ENCODE results near the gene NPNT. TPM values are rescaled to one million over a fixed set of nuclear protein-coding genes. Genes with fewer than 3 reads are reported as not detected.

Gene NPNT
- total RNA-seq, 1 donor from 2014 or later, result under 0.01 TPM

- DNase-seq (ENCODE audit: low read depth in 2 of 2), result no peak
Observed at GRCh38 chr4:105969575-105969974, 74.3 kb downstream of the NPNT start.

GRCh38 chr4:105970371-105970770, 75.1 kb downstream of the NPNT start:
- DNase-seq (ENCODE audit: low read depth in 2 of 2), result no peak

- no peak for DNase-seq (ENCODE audit: low read depth in 2 of 2)
Observed at GRCh38 chr4:105971036-105971435, 75.8 kb downstream of the NPNT start.

- no peak for DNase-seq (ENCODE audit: low read depth in 2 of 2)
Observed at GRCh38 chr4:105972946-105973621, 77.8 kb downstream of the NPNT start.

- no peak for DNase-seq (ENCODE audit: low read depth in 2 of 2)
Observed at GRCh38 chr4:105976915-105977314, 81.6 kb downstream of the NPNT start.

GRCh38 chr4:105978684-105979296, 83.5 kb downstream of the NPNT start:
- peak; percentile 54 to 64 for DNase-seq (ENCODE audit: low read depth in 2 of 2)

GRCh38 chr4:105979506-105979905, 84.2 kb downstream of the NPNT start:
- no peak for DNase-seq (ENCODE audit: low read depth in 2 of 2)

GRCh38 chr4:105988671-105989070, 93.4 kb downstream of the NPNT start:
- no peak for DNase-seq (ENCODE audit: low read depth in 2 of 2)

GRCh38 chr4:105989485-105990242, 94.4 kb downstream of the NPNT start:
- peak; percentile 38 to 55 for DNase-seq (ENCODE audit: low read depth in 2 of 2)

- peak; percentile 95 to 97 for DNase-seq (ENCODE audit: low read depth in 2 of 2)
Observed at GRCh38 chr4:105990933-105991332, 95.7 kb downstream of the NPNT start.

GRCh38 chr4:105991726-105992125, 96.5 kb downstream of the NPNT start:
- no peak for DNase-seq (ENCODE audit: low read depth in 2 of 2)

- no peak for DNase-seq (ENCODE audit: low read depth in 2 of 2)
Observed at GRCh38 chr4:105992641-105993305, 97.5 kb downstream of the NPNT start.

GRCh38 chr4:105994061-105994460, 98.8 kb downstream of the NPNT start:
- peak; percentile 11 to 67 for DNase-seq (ENCODE audit: low read depth in 2 of 2)

GRCh38 chr4:105994841-105995501, 99.7 kb downstream of the NPNT start:
- DNase-seq (ENCODE audit: low read depth in 2 of 2), result no peak

- DNase-seq (ENCODE audit: low read depth in 2 of 2), result peak; percentile 58 to 72
Observed at GRCh38 chr4:105996845-105997244, 101.6 kb downstream of the NPNT start.

GRCh38 chr4:105998171-105999063, 103.1 kb downstream of the NPNT start:
- DNase-seq (ENCODE audit: low read depth in 2 of 2), result no peak

- DNase-seq (ENCODE audit: low read depth in 2 of 2), result no peak
Observed at GRCh38 chr4:106002994-106003393, 107.7 kb downstream of the NPNT start.

- no peak for DNase-seq (ENCODE audit: low read depth in 2 of 2)
Observed at GRCh38 chr4:106010761-106011160, 115.5 kb downstream of the NPNT start.

GRCh38 chr4:106011387-106011786, 116.1 kb downstream of the NPNT start:
- no peak for DNase-seq (ENCODE audit: low read depth in 2 of 2)

GRCh38 chr4:106017975-106018374, 122.7 kb downstream of the NPNT start:
- no peak for DNase-seq (ENCODE audit: low read depth in 2 of 2)
